ENCODE results near the gene ASRGL1. TPM values are rescaled to one million over a fixed set of nuclear protein-coding genes. Genes with fewer than 3 reads are reported as not detected.

ASRGL1 gene
- total RNA-seq, 1 experiment from 2014 or later = 51.6 TPM

DNA sequence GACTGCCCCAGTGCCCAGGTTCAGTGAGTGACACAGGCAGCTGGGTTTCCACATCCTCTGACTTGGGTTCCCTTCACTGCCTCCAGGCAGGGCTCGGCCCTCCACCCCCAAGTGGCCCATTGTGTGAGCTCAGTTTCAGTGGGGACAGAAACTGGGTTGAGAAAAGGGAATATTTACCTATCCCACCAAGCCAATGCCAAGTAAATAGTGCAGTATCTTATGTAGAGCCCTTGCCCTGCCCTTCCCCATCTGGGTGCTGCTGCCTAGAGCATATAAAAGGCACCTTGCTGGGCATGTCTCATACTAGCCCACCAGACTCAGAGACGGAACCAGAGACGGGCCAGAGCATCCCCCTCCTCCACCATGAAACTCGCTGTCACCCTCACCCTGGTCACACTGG lies 81.5 kb downstream of the ASRGL1 start, which contains the start of gene SCGB1A1 (continued):
- TF ChIP-seq, protein P1, sequence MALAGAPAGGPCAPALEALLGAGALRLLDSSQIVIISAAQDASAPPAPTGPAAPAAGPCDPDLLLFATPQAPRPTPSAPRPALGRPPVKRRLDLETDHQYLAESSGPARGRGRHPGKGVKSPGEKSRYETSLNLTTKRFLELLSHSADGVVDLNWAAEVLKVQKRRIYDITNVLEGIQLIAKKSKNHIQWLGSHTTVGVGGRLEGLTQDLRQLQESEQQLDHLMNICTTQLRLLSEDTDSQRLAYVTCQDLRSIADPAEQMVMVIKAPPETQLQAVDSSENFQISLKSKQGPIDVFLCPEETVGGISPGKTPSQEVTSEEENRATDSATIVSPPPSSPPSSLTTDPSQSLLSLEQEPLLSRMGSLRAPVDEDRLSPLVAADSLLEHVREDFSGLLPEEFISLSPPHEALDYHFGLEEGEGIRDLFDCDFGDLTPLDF (CRISPR knock-in tag; IDR thresholded peaks at IDR 0.05) = no peak
- TF ChIP-seq ETV6 (CRISPR knock-in tag; IDR thresholded peaks at IDR 0.05) = no peak
- TF ChIP-seq, protein P2, sequence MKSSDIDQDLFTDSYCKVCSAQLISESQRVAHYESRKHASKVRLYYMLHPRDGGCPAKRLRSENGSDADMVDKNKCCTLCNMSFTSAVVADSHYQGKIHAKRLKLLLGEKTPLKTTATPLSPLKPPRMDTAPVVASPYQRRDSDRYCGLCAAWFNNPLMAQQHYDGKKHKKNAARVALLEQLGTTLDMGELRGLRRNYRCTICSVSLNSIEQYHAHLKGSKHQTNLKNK (CRISPR knock-in tag; IDR thresholded peaks at IDR 0.05) = no peak
- no peak for TF ChIP-seq CBFB (CRISPR knock-in tag; IDR thresholded peaks at IDR 0.05; ENCODE audit: low read depth)
- TF ChIP-seq ZNF219 (CRISPR knock-in tag; IDR thresholded peaks at IDR 0.05; ENCODE audit: borderline replicate concordance) = no peak
- no peak for TF ChIP-seq ZBTB21 (CRISPR knock-in tag; IDR thresholded peaks at IDR 0.05; ENCODE audit: borderline replicate concordance)
- TF ChIP-seq ZBTB43 (CRISPR knock-in tag; IDR thresholded peaks at IDR 0.05) = no peak
- no peak for TF ChIP-seq KAT7 (CRISPR knock-in tag; IDR thresholded peaks at IDR 0.05; ENCODE audit: borderline replicate concordance)
- no peak for TF ChIP-seq NR1H2 (CRISPR knock-in tag; IDR thresholded peaks at IDR 0.05)
- TF ChIP-seq, protein P3, sequence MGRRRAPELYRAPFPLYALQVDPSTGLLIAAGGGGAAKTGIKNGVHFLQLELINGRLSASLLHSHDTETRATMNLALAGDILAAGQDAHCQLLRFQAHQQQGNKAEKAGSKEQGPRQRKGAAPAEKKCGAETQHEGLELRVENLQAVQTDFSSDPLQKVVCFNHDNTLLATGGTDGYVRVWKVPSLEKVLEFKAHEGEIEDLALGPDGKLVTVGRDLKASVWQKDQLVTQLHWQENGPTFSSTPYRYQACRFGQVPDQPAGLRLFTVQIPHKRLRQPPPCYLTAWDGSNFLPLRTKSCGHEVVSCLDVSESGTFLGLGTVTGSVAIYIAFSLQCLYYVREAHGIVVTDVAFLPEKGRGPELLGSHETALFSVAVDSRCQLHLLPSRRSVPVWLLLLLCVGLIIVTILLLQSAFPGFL (CRISPR knock-in tag; IDR thresholded peaks at IDR 0.05; ENCODE audit: borderline replicate concordance) = no peak

- Mint-ChIP-seq H3K9me3 (no peaks in the 10 kb centered on the region), H3K4me1 (no peaks in the 10 kb centered on the region), H3K4me3 (no peak overlapping the region), H3K36me3 (no peaks in the 10 kb centered on the region), H3K27me3 (ENCODE audit: low read depth) (peaks cover 38% of the 10 kb centered on the region), H3K27ac (no peak overlapping the region)
- POLR2A ChIA-PET = no interaction called here
- DNase-seq (ENCODE audit: low spot score) (no peak), ATAC-seq (no peak)
- CTCF ChIA-PET = interaction anchor here (1.1 to 11.8 kb wide), 3 partner anchors 25 to 141 kb away, joined by 3 to 552 read pairs (median 18); partner anchors contain the start of gene AHNAK
- TF ChIP-seq ZNF281 (CRISPR knock-in tag; IDR thresholded peaks at IDR 0.05) (no peak), TEAD4 (CRISPR knock-in tag; IDR thresholded peaks at IDR 0.05) (no peak), CREM (CRISPR knock-in tag; IDR thresholded peaks at IDR 0.05) (no peak), NFATC4 (CRISPR knock-in tag; IDR thresholded peaks at IDR 0.05) (no peak), ZNF138 (CRISPR knock-in tag; conservative IDR thresholded peaks at IDR 0.05) (no peak), FOXP1 (CRISPR knock-in tag; IDR thresholded peaks at IDR 0.05; ENCODE audit: borderline replicate concordance) (no peak), ZNF232 (CRISPR knock-in tag; IDR thresholded peaks at IDR 0.05) (no peak), ETV6 (CRISPR knock-in tag; IDR thresholded peaks at IDR 0.05) (no peak), NR2C2 (CRISPR knock-in tag; IDR thresholded peaks at IDR 0.05) (no peak), ZNF671 (CRISPR knock-in tag; IDR thresholded peaks at IDR 0.05) (no peak), SP1 (CRISPR knock-in tag; conservative IDR thresholded peaks at IDR 0.05) (no peak), PRDM15 (CRISPR knock-in tag; IDR thresholded peaks at IDR 0.05) (no peak), SOX15 (CRISPR knock-in tag; IDR thresholded peaks at IDR 0.05) (no peak), ZNF512 (CRISPR knock-in tag; IDR thresholded peaks at IDR 0.05; ENCODE audit: borderline replicate concordance) (no peak), CBFB (CRISPR knock-in tag; IDR thresholded peaks at IDR 0.05; ENCODE audit: low read depth) (no peak), NFE2L1 (CRISPR knock-in tag; IDR thresholded peaks at IDR 0.05) (no peak)
Observed at GRCh38 chr11:62419314-62419929, 82.2 kb downstream of the ASRGL1 start.

Data from WTC11 (cell line).